PC-9 (cell line): ENCODE results near the gene ENKUR. TPM values are rescaled to one million over a fixed set of nuclear protein-coding genes. Genes with fewer than 3 reads are reported as not detected.

Experiments used
- BruUV-seq: library from RNA; stranded (reverse); fragments of 400-500 nt; replicated peaks from 2 replicates; lab custom pipeline; 2021; lab: Mats Ljungman, UMichigan
- CTCF ChIA-PET: fragments of 300-600 bp; sonication (Branson Sonifier 250); formaldehyde crosslinking; loops from one replicate; lab custom pipeline; 2022; ENCODE audit warnings: antibody characterized with exemption; lab: Charles Lee
- POLR2A ChIA-PET: fragments of 300-600 bp; sonication (Branson Sonifier 250); formaldehyde crosslinking; loops from one replicate; lab custom pipeline; 2022; ENCODE audit warnings: antibody characterized with exemption; ENCODE audit not compliant: unreplicated experiment; lab: Charles Lee
- DNase-seq, 2 experiments: peaks; one replicate each; pipeline versions ENCODE4 v3.0.0 to v3.0.0-alpha.2; 2015 to 2022; ENCODE audit warnings: mixed read lengths in 1 of 2
- H2AFZ ChIP-seq: fragments of 200-600 bp; sonication (generic); 2 replicates; pipeline ENCODE4 v1.8.1; 2017; ENCODE audit warnings: antibody characterized with exemption
- H3F3A ChIP-seq: fragments of 200-600 bp; sonication (generic); 2 replicates; pipeline ENCODE4 v1.8.1; 2017; ENCODE audit warnings: antibody characterized with exemption, mild to moderate bottlenecking, low read depth; ENCODE audit not compliant: insufficient read depth
- H3K27ac ChIP-seq: fragments of 200-600 bp; sonication (generic); 2 replicates; pipeline ENCODE4 v1.6.1; 2016; ENCODE audit warnings: mixed run types
- H3K27me3 ChIP-seq: fragments of 200-600 bp; sonication (generic); 2 replicates; pipeline ENCODE4 v1.6.1; 2016; ENCODE audit warnings: low read depth, mixed run types; ENCODE audit not compliant: insufficient read depth
- H3K36me3 ChIP-seq: fragments of 200-600 bp; sonication (generic); 2 replicates; pipeline ENCODE4 v1.6.1; 2016; ENCODE audit warnings: low read depth, mixed run types
- H3K4me1 ChIP-seq: fragments of 200-600 bp; sonication (generic); replicated peaks from 2 replicates; pipeline ENCODE4 v1.6.1; 2016; ENCODE audit warnings: mixed run types; ENCODE audit not compliant: insufficient read depth
- H3K4me2 ChIP-seq: fragments of 200-600 bp; sonication (generic); 2 replicates; pipeline ENCODE4 v1.6.1; 2017; ENCODE audit warnings: mixed run types
- H3K4me3 ChIP-seq: fragments of 200-600 bp; sonication (generic); 2 replicates; pipeline ENCODE4 v1.6.1; 2016; ENCODE audit warnings: mixed run types
- H3K79me2 ChIP-seq: fragments of 200-600 bp; sonication (generic); 2 replicates; pipeline ENCODE4 v1.6.1; 2017; ENCODE audit warnings: low read depth, mixed run types
- H3K9me2 ChIP-seq: fragments of 200-600 bp; sonication (generic); 2 replicates; pipeline ENCODE4 v1.8.1; 2017; ENCODE audit warnings: mild to moderate bottlenecking; ENCODE audit not compliant: insufficient read depth
- H3K9me3 ChIP-seq: fragments of 200-600 bp; sonication (generic); 2 replicates; pipeline ENCODE4 v1.8.1; 2016; ENCODE audit warnings: low read depth; ENCODE audit not compliant: insufficient read depth
- H4K20me1 ChIP-seq: fragments of 200-600 bp; sonication (generic); 2 replicates; pipeline ENCODE4 v1.8.1; 2017; ENCODE audit not compliant: insufficient read depth
- CTCF ChIP-seq: fragments of 200-600 bp; sonication (generic); conservative IDR thresholded peaks from 2 replicates; pipeline ENCODE4 v1.6.1; 2017; ENCODE audit warnings: mixed run types, antibody characterized with exemption, mild to moderate bottlenecking, moderate library complexity
- EZH2 ChIP-seq: fragments of 200-600 bp; sonication (generic); IDR thresholded peaks from 2 replicates; pipeline ENCODE4 v1.8.0; 2017; ENCODE audit warnings: antibody characterized with exemption, low read depth
- intact Hi-C: fragments of 100-400 bp; cut with micrococcal nuclease; formaldehyde crosslinking; loops from one replicate; pipeline ENCODE4 v1.10.0; 2022; ENCODE audit not compliant: unreplicated experiment
- total RNA-seq: library from RNA; stranded (reverse); gene quantifications from 2 replicates; pipeline ENCODE4 v1.2.3, GENCODE V29; 2021

ENKUR gene
- total RNA-seq, 1 experiment from 2014 or later, result 1.0 TPM

GRCh38 chr10:25063157-25063556 lies 47.2 kb upstream of the ENKUR start:
- Histone ChIP-seq H3F3A (peaks cover 34% of the 10 kb centered on the region), H3K27ac (no peak overlapping the region), H3K4me3 (no peak overlapping the region), H3K9me2 (no peaks in the 10 kb centered on the region), H3K4me1 (peaks cover 42% of the 10 kb centered on the region), H3K9me3 (no peaks in the 10 kb centered on the region), H3K36me3 (no peaks in the 10 kb centered on the region), H4K20me1 (no peaks in the 10 kb centered on the region), H3K79me2 (no peaks in the 10 kb centered on the region), H3K27me3 (no peaks in the 10 kb centered on the region), H2AFZ (no peak overlapping the region), H3K4me2 (no peak overlapping the region; the same call in 1 of the 2 replicates)
- TF ChIP-seq EZH2, result no peak
- no peak for TF ChIP-seq CTCF
- CTCF ChIA-PET, result no interaction called here
- POLR2A ChIA-PET, result no interaction called here
- intact Hi-C loops, result loop anchor here (5.0 to 10.0 kb wide), 5 partner anchors 111 to 421 kb away; partner anchors contain the start of genes ARHGAP21 and PRTFDC1
- no peak for DNase-seq
- BruUV-seq, result no TSS peak

GRCh38 chr10:25061711-25062449 lies 45.9 kb upstream of the ENKUR start:
- Histone ChIP-seq H3K4me1 (peaks cover 42% of the 10 kb centered on the region), H3K4me2 (peak overlapping the region; percentile 77), H3K36me3 (no peaks in the 10 kb centered on the region), H4K20me1 (no peaks in the 10 kb centered on the region), H3K79me2 (no peaks in the 10 kb centered on the region), H3K9me3 (no peaks in the 10 kb centered on the region), H3K27me3 (no peaks in the 10 kb centered on the region), H2AFZ (peak overlapping the region; percentile 81), H3K27ac (peak overlapping the region; percentile 89), H3F3A (peaks cover 34% of the 10 kb centered on the region), H3K4me3 (peak overlapping the region; percentile 49; the same call in 1 of the 2 replicates), H3K9me2 (no peaks in the 10 kb centered on the region)
- TSS peak; percentile 60 for BruUV-seq
- DNase-seq, result peak in 1 of 2 experiments; percentile 54
- ChIA-PET CTCF (no interaction called here), POLR2A (interaction anchor here (0.6 to 1.0 kb wide), 4 partner anchors 46 to 1719 kb away, joined by 3 to 9 read pairs (median 4); partner anchors contain the start of genes ENKUR and THNSL1)
- TF ChIP-seq EZH2, result no peak
- no peak for TF ChIP-seq CTCF
- intact Hi-C loops, result loop anchor here (1.0 to 10.0 kb wide), 6 partner anchors 46 to 420 kb away; partner anchors contain the start of genes ARHGAP21, ENKUR, PRTFDC1 and THNSL1

- Histone ChIP-seq H3K9me3 (no peaks in the 10 kb centered on the region), H3K4me1 (peaks cover 42% of the 10 kb centered on the region), H3K36me3 (no peaks in the 10 kb centered on the region), H4K20me1 (no peaks in the 10 kb centered on the region), H2AFZ (no peak overlapping the region), H3K27ac (peak overlapping the region; percentile 89), H3K4me2 (no peak overlapping the region; the same call in 1 of the 2 replicates), H3K4me3 (no peak overlapping the region), H3K9me2 (no peaks in the 10 kb centered on the region), H3F3A (peaks cover 34% of the 10 kb centered on the region), H3K79me2 (no peaks in the 10 kb centered on the region), H3K27me3 (no peaks in the 10 kb centered on the region)
- intact Hi-C loops, result loop anchor here (5.0 to 10.0 kb wide), 5 partner anchors 109 to 419 kb away; partner anchors contain the start of genes ARHGAP21 and PRTFDC1
- CTCF ChIA-PET, result no interaction called here
- no peak for TF ChIP-seq CTCF
- no peak for TF ChIP-seq EZH2
- DNase-seq, result no peak
- no TSS peak for BruUV-seq
- POLR2A ChIA-PET, result no interaction called here
These were observed 45.2 kb upstream of the ENKUR start for GRCh38 chr10:25061125-25061524.
